Measurements from ENCODE around the gene ZC3H10. TPM values are rescaled to one million over a fixed set of nuclear protein-coding genes. Genes with fewer than 3 reads are reported as not detected.

The ZC3H10 gene
- total RNA-seq, 6 experiments from 2014 or later: 1.7 to 5.4 (median 3.2) TPM

- WGBS (ENCODE audit: insufficient coverage, low coverage, low lambda C conversion rate, missing lambda C conversion rate): 0% methylated on average over 2 of the region's 2 CpGs
- DNase-seq (peak; percentile 66 to 89 (median 79)), ATAC-seq (peak; percentile 43 to 61 (median 50))
- Histone ChIP-seq H3K27me3 (no peaks in the 10 kb centered on the region), H3K27ac (peak overlapping the region; percentile 75 to 84 (median 82)), H3K4me1 (peaks cover 0 to 53% (median 19%) of the 10 kb centered on the region in 4 donors), H3K9me3 (no peaks in the 10 kb centered on the region), H3K36me3 (no peaks in the 10 kb centered on the region), H3K4me3 (peak overlapping the region in 2 of 3 donors; percentile 74 to 95)
- intact Hi-C loops (cut with DNase I): no loop called here
- no peak for TF ChIP-seq POLR2A (IDR thresholded peaks at IDR 0.05)
- TF ChIP-seq CTCF (IDR thresholded peaks at IDR 0.05): peak; percentile 79 to 90 (median 82)
Observed at GRCh38 chr12:56119361-56119796, 1.3 kb downstream of the ZC3H10 start.

- ATAC-seq: no peak
- intact Hi-C loops (cut with DNase I): no loop called here
- H3K4me1 ChIP-seq: peaks cover 0 to 53% (median 19%) of the 10 kb centered on the region in 4 donors
- no peak overlapping the region for H3K4me3 ChIP-seq
- TF ChIP-seq CTCF (IDR thresholded peaks at IDR 0.05) (no peak), POLR2A (IDR thresholded peaks at IDR 0.05) (no peak)
- H3K27me3 ChIP-seq: no peaks in the 10 kb centered on the region
- peak overlapping the region; percentile 19 to 82 (median 75) for H3K27ac ChIP-seq
- no peak for DNase-seq
- H3K36me3 ChIP-seq: no peaks in the 10 kb centered on the region
- WGBS (ENCODE audit: insufficient coverage, low coverage, low lambda C conversion rate, missing lambda C conversion rate): 81% methylated on average over 17 of the region's 17 CpGs
- H3K9me3 ChIP-seq: no peaks in the 10 kb centered on the region
Observed at GRCh38 chr12:56120158-56120846, 2.2 kb downstream of the ZC3H10 start.

GRCh38 chr12:56121204-56121870 is 3.3 kb downstream of the ZC3H10 start:
- H3K4me3 ChIP-seq: no peak overlapping the region
- no peaks in the 10 kb centered on the region for H3K27me3 ChIP-seq
- ATAC-seq (peak; percentile 27 to 61 (median 52)), DNase-seq (peak; percentile 68 to 94 (median 88))
- H3K4me1 ChIP-seq: peaks cover 0 to 61% (median 21%) of the 10 kb centered on the region in 4 donors
- TF ChIP-seq POLR2A (IDR thresholded peaks at IDR 0.05) (peak; percentile 42), CTCF (IDR thresholded peaks at IDR 0.05) (peak in 1 of 4 donors; percentile 4)
- H3K27ac ChIP-seq: peak overlapping the region; percentile 19 to 82 (median 75)
- 100% methylated on average over 1 of the region's 11 CpGs for WGBS (ENCODE audit: insufficient coverage, low coverage, low lambda C conversion rate, missing lambda C conversion rate)
- intact Hi-C loops (cut with DNase I): no loop called here
- H3K9me3 ChIP-seq: no peaks in the 10 kb centered on the region
- H3K36me3 ChIP-seq: no peaks in the 10 kb centered on the region

- Histone ChIP-seq H3K36me3 (no peaks in the 10 kb centered on the region), H3K4me1 (peaks cover 0 to 73% (median 30%) of the 10 kb centered on the region in 4 donors), H3K27me3 (no peaks in the 10 kb centered on the region), H3K27ac (peak overlapping the region in 2 of 3 donors; percentile 75 to 82), H3K9me3 (no peaks in the 10 kb centered on the region), H3K4me3 (no peak overlapping the region)
- TF ChIP-seq CTCF (IDR thresholded peaks at IDR 0.05) (no peak), POLR2A (IDR thresholded peaks at IDR 0.05) (no peak)
- intact Hi-C loops (cut with DNase I): no loop called here
- WGBS (ENCODE audit: insufficient coverage, low coverage, low lambda C conversion rate, missing lambda C conversion rate): 50% methylated on average over 1 of the region's 2 CpGs
- ATAC-seq (peak in 3 of 4 donors; percentile 14 to 51 (median 36)), DNase-seq (peak in 1 of 3 donors; percentile 60)
Observed at GRCh38 chr12:56122637-56123036, 4.6 kb downstream of the ZC3H10 start.
